ENCODE measurements around the gene LBH. TPM values are rescaled to one million over a fixed set of nuclear protein-coding genes. Genes with fewer than 3 reads are reported as not detected.

Gene LBH
- total and polyA plus RNA-seq, 2 experiments from 2014 or later: 17.5 to 30.3 TPM

GRCh38 chr2:30301551-30301950 lies 70.2 kb downstream of the LBH start:
- H3K27ac ChIP-seq (ENCODE audit: low read depth): peak overlapping the region; percentile 50; the same call in 1 of the 2 replicates
- H3K79me2 ChIP-seq (replicated peaks; ENCODE audit: insufficient read depth): no peaks in the 10 kb centered on the region
- H3K4me2 ChIP-seq: peak overlapping the region; percentile 67
- Mint-ChIP-seq H3K4me3 (no peak overlapping the region), H3K27me3 (ENCODE audit: insufficient read depth, low read depth, poor library complexity) (peaks cover 8% of the 10 kb centered on the region), H3K36me3 (ENCODE audit: low read depth) (no peaks in the 10 kb centered on the region), H3K9me3 (no peaks in the 10 kb centered on the region), H3K4me1 (peaks cover 29% of the 10 kb centered on the region), H3K27ac (no peak overlapping the region)
- H2AFZ ChIP-seq: peak overlapping the region; percentile 15; the same call in 1 of the 2 replicates
- no peaks in the 10 kb centered on the region for H4K20me1 ChIP-seq (replicated peaks; ENCODE audit: insufficient read depth)
- TF ChIP-seq NANOG (IDR thresholded peaks at IDR 0.05; ENCODE audit: borderline replicate concordance) (no peak; the same call in 1 of the 2 replicates), ZNF331 (CRISPR knock-in tag; IDR thresholded peaks at IDR 0.05; ENCODE audit: low read depth) (no peak), ZNF114 (CRISPR knock-in tag; IDR thresholded peaks at IDR 0.05) (no peak), REST (IDR thresholded peaks at IDR 0.05; ENCODE audit: unreplicated experiment) (no peak), EZH2phosphoT487 (IDR thresholded peaks at IDR 0.05; ENCODE audit: unreplicated experiment) (no peak), EZH2 (IDR thresholded peaks at IDR 0.05; ENCODE audit: low read depth, unreplicated experiment) (no peak), STAT1 (IDR thresholded peaks at IDR 0.05; ENCODE audit: unreplicated experiment) (no peak), JUNB (IDR thresholded peaks at IDR 0.05; ENCODE audit: unreplicated experiment) (no peak), CREB1 (CRISPR knock-in tag; IDR thresholded peaks at IDR 0.05; ENCODE audit: low read depth) (no peak), POLR2AphosphoS5 (IDR thresholded peaks at IDR 0.05; ENCODE audit: low read depth) (no peak)
- TF ChIP-seq, protein P1, sequence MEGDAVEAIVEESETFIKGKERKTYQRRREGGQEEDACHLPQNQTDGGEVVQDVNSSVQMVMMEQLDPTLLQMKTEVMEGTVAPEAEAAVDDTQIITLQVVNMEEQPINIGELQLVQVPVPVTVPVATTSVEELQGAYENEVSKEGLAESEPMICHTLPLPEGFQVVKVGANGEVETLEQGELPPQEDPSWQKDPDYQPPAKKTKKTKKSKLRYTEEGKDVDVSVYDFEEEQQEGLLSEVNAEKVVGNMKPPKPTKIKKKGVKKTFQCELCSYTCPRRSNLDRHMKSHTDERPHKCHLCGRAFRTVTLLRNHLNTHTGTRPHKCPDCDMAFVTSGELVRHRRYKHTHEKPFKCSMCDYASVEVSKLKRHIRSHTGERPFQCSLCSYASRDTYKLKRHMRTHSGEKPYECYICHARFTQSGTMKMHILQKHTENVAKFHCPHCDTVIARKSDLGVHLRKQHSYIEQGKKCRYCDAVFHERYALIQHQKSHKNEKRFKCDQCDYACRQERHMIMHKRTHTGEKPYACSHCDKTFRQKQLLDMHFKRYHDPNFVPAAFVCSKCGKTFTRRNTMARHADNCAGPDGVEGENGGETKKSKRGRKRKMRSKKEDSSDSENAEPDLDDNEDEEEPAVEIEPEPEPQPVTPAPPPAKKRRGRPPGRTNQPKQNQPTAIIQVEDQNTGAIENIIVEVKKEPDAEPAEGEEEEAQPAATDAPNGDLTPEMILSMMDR (conservative IDR thresholded peaks at IDR 0.05; ENCODE audit: low read depth in 2 of 2): no peak
- TF ChIP-seq, protein P2, sequence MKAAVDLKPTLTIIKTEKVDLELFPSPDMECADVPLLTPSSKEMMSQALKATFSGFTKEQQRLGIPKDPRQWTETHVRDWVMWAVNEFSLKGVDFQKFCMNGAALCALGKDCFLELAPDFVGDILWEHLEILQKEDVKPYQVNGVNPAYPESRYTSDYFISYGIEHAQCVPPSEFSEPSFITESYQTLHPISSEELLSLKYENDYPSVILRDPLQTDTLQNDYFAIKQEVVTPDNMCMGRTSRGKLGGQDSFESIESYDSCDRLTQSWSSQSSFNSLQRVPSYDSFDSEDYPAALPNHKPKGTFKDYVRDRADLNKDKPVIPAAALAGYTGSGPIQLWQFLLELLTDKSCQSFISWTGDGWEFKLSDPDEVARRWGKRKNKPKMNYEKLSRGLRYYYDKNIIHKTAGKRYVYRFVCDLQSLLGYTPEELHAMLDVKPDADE (IDR thresholded peaks at IDR 0.05): no peak
- TF ChIP-seq, protein P3, sequence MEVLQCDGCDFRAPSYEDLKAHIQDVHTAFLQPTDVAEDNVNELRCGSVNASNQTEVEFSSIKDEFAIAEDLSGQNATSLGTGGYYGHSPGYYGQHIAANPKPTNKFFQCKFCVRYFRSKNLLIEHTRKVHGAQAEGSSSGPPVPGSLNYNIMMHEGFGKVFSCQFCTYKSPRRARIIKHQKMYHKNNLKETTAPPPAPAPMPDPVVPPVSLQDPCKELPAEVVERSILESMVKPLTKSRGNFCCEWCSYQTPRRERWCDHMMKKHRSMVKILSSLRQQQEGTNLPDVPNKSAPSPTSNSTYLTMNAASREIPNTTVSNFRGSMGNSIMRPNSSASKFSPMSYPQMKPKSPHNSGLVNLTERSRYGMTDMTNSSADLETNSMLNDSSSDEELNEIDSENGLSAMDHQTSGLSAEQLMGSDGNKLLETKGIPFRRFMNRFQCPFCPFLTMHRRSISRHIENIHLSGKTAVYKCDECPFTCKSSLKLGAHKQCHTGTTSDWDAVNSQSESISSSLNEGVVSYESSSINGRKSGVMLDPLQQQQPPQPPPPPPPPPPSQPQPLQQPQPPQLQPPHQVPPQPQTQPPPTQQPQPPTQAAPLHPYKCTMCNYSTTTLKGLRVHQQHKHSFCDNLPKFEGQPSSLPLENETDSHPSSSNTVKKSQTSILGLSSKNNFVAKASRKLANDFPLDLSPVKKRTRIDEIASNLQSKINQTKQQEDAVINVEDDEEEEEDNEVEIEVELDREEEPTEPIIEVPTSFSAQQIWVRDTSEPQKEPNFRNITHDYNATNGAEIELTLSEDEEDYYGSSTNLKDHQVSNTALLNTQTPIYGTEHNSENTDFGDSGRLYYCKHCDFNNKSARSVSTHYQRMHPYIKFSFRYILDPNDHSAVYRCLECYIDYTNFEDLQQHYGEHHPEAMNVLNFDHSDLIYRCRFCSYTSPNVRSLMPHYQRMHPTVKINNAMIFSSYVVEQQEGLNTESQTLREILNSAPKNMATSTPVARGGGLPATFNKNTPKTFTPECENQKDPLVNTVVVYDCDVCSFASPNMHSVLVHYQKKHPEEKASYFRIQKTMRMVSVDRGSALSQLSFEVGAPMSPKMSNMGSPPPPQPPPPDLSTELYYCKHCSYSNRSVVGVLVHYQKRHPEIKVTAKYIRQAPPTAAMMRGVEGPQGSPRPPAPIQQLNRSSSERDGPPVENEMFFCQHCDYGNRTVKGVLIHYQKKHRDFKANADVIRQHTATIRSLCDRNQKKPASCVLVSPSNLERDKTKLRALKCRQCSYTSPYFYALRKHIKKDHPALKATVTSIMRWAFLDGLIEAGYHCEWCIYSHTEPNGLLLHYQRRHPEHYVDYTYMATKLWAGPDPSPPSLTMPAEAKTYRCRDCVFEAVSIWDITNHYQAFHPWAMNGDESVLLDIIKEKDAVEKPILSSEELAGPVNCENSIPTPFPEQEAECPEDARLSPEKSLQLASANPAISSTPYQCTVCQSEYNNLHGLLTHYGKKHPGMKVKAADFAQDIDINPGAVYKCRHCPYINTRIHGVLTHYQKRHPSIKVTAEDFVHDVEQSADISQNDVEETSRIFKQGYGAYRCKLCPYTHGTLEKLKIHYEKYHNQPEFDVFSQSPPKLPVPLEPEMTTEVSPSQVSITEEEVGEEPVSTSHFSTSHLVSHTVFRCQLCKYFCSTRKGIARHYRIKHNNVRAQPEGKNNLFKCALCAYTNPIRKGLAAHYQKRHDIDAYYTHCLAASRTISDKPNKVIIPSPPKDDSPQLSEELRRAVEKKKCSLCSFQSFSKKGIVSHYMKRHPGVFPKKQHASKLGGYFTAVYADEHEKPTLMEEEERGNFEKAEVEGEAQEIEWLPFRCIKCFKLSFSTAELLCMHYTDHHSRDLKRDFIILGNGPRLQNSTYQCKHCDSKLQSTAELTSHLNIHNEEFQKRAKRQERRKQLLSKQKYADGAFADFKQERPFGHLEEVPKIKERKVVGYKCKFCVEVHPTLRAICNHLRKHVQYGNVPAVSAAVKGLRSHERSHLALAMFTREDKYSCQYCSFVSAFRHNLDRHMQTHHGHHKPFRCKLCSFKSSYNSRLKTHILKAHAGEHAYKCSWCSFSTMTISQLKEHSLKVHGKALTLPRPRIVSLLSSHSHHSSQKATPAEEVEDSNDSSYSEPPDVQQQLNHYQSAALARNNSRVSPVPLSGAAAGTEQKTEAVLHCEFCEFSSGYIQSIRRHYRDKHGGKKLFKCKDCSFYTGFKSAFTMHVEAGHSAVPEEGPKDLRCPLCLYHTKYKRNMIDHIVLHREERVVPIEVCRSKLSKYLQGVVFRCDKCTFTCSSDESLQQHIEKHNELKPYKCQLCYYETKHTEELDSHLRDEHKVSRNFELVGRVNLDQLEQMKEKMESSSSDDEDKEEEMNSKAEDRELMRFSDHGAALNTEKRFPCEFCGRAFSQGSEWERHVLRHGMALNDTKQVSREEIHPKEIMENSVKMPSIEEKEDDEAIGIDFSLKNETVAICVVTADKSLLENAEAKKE (CRISPR knock-in tag; IDR thresholded peaks at IDR 0.05): no peak
- no peaks in the 10 kb centered on the region for H3K9me2 ChIP-seq (ENCODE audit: insufficient read depth)
- peak; percentile 69 for DNase-seq (ENCODE audit: low spot score)
- peaks cover 29% of the 10 kb centered on the region for H3K4me1 ChIP-seq (ENCODE audit: insufficient read depth)
- H3F3A ChIP-seq (replicated peaks; ENCODE audit: low read depth): no peaks in the 10 kb centered on the region
- no peaks in the 10 kb centered on the region for H3K36me3 ChIP-seq (ENCODE audit: insufficient read depth)
- H3K27me3 ChIP-seq (ENCODE audit: insufficient read depth): no peaks in the 10 kb centered on the region
- H3K4me3 ChIP-seq: peak overlapping the region; percentile 38; the same call in 1 of the 2 replicates
- peak; percentile 83 for ATAC-seq
